Measurements from ENCODE around the gene KAT2A.

DNA sequence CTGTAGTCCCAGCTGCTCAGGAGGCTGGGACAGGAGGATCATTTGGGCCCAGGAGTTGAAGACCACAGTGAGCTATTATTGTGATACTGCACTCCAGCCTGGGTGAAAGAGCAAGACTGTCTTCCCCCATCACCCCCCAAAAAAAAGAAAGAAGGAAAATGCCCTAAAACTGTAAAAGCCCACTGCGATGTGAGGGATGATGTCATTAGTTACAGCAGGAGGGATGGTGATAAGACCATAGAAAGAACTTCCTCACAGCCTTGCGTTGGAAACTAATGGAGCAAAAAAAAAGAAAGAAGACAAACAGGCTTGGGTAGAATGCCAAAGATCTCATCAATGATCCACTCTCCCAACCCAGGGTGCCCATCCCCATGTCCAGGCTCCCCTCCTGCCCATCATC, 41.6 kb downstream of the KAT2A start:
- no peak for TF ChIP-seq ARID1B (IDR thresholded peaks at IDR 0.05)
- TF ChIP-seq CBX8 (IDR thresholded peaks at IDR 0.05; ENCODE audit: borderline replicate concordance, extremely low read depth, low read depth, low read length, poor library complexity, severe bottlenecking), result no peak
- TF ChIP-seq SRF (CRISPR knock-in tag; IDR thresholded peaks at IDR 0.05), result no peak
- no peak for TF ChIP-seq GABPB1 (CRISPR knock-in tag; IDR thresholded peaks at IDR 0.05)
- TF ChIP-seq NFE2L1 (tag; IDR thresholded peaks at IDR 0.05; ENCODE audit: borderline replicate concordance, low read depth), result no peak
- TF ChIP-seq E2F3 (CRISPR knock-in tag; IDR thresholded peaks at IDR 0.05), result no peak
- TF ChIP-seq TAF7 (tag; IDR thresholded peaks at IDR 0.05), result no peak
- TF ChIP-seq HDGF (IDR thresholded peaks at IDR 0.05), result no peak
- TF ChIP-seq HBP1 (CRISPR knock-in tag; IDR thresholded peaks at IDR 0.05), result no peak
- TF ChIP-seq, protein P1, sequence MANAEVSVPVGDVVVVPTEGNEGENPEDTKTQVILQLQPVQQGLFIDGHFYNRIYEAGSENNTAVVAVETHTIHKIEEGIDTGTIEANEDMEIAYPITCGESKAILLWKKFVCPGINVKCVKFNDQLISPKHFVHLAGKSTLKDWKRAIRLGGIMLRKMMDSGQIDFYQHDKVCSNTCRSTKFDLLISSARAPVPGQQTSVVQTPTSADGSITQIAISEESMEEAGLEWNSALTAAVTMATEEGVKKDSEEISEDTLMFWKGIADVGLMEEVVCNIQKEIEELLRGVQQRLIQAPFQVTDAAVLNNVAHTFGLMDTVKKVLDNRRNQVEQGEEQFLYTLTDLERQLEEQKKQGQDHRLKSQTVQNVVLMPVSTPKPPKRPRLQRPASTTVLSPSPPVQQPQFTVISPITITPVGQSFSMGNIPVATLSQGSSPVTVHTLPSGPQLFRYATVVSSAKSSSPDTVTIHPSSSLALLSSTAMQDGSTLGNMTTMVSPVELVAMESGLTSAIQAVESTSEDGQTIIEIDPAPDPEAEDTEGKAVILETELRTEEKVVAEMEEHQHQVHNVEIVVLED (CRISPR knock-in tag; IDR thresholded peaks at IDR 0.05), result no peak
- TF ChIP-seq ZBTB40 (IDR thresholded peaks at IDR 0.05), result no peak
- no peak for TF ChIP-seq ZBTB40 (CRISPR knock-in tag; IDR thresholded peaks at IDR 0.05)
- TF ChIP-seq SMAD1 (IDR thresholded peaks at IDR 0.05; ENCODE audit: low read depth, low read length, partially characterized antibody), result no peak
- no peak for TF ChIP-seq SLC30A9 (CRISPR knock-in tag; IDR thresholded peaks at IDR 0.05)
- TF ChIP-seq, protein P2, sequence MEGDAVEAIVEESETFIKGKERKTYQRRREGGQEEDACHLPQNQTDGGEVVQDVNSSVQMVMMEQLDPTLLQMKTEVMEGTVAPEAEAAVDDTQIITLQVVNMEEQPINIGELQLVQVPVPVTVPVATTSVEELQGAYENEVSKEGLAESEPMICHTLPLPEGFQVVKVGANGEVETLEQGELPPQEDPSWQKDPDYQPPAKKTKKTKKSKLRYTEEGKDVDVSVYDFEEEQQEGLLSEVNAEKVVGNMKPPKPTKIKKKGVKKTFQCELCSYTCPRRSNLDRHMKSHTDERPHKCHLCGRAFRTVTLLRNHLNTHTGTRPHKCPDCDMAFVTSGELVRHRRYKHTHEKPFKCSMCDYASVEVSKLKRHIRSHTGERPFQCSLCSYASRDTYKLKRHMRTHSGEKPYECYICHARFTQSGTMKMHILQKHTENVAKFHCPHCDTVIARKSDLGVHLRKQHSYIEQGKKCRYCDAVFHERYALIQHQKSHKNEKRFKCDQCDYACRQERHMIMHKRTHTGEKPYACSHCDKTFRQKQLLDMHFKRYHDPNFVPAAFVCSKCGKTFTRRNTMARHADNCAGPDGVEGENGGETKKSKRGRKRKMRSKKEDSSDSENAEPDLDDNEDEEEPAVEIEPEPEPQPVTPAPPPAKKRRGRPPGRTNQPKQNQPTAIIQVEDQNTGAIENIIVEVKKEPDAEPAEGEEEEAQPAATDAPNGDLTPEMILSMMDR (IDR thresholded peaks at IDR 0.05 in 2 of 3, conservative IDR thresholded peaks at IDR 0.05 in 1 of 3; ENCODE audit: insufficient read depth in 2 of 3, low read depth in 1 of 3, low read length in 3 of 3), result no peak
